ENCODE measurements around the gene RERE.

- TF ChIP-seq CTCF (conservative IDR thresholded peaks at IDR 0.05 in 1 of 2, IDR thresholded peaks at IDR 0.05 in 1 of 2; ENCODE audit: extremely low read depth in 1 of 2, insufficient read depth in 1 of 2, low read depth in 1 of 2, low read length in 2 of 2) (no peak), EZH2 (IDR thresholded peaks at IDR 0.05; ENCODE audit: borderline replicate concordance, low read length) (no peak)
These were observed 248.6 kb downstream of the RERE start for GRCh38 chr1:8568837-8569236.
